ENCODE results near the gene COMTD1.
"Not testable (repeated sequence)": the region's sequence is repeated elsewhere in the genome, so short reads cannot be mapped to it uniquely, and the experiment has no call there.

Gene COMTD1

DNA sequence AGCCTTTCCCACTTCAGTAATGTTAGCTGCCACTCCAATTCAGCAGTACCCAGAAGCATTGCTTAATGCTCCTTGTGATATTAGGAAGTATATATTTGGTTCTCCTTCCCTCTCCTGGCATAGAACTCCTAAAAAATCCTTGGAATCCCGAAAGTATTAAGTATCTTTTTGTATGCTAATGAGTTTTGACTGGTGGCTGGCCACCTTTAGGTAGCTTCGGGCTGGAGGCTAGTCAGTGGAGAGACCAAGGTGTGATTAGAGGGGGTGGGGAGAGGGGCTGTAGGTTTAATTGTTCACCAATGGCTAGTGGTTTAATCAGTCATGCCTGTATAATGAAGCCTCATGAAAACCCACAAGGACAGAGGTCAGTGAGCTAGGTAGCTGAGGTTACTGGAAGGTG lies 12.2 kb downstream of the COMTD1 start:
- DNase-seq (ENCODE audit: low read depth) = no peak

DNA sequence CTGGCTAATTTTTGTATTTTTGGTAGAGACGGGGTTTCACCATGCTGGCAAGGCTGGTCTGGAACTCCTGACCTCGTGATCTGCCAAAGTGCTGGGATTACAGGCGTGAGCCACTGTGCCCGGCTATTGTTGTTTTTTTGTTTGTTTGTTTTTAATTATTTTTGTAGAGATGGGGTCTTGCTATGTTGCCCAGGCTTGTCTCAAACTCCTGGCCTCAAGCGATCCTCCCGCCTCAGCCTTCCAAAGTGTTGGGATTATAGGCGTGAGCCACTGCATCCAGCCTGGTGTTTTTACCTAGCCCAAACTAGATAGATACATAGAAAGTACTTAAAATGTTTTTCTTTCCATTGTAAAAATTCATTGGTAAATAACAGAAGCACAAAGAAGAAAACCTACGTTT lies 14.3 kb downstream of the COMTD1 start:
- not testable (repeated sequence) for DNase-seq (ENCODE audit: low read depth)

DNA sequence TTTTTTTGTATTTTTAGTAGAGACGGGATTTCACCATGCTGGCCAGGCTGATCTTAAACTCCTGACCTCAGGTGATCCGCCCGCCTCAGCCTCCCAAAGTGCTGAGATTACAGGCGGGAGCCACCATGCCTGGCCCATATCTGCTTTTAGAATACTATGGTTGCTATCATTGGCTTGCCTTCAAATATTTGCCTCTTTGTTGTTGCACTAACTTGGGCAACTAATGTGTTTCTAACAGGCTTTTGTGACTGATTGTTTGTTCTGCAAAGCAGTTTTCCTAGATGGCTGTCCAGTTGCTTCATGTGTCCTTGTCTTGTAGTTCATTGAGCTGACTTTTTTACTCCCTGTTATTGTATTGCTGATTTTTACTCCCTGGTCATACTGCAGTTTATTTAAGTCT lies 15.5 kb downstream of the COMTD1 start:
- no peak for DNase-seq (ENCODE audit: low read depth)

DNA sequence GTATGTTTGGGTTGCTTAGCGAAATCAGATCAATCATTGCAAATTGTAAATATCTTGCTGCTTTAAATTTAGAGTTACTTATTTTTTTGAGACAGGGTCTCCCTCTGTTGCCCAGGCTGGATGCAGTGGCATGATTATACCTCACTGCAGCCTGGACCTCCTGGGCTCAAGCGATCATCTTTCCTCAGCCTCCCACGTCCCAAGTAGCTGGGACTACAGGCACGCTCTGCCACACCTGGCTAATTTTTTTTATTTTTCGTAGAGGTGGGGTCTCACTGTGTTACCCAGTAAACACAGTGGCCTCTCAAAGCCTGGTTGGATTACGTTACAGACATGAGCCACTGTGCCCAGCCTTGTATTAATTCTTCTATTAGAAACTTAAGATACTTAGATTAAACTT lies 23.4 kb downstream of the COMTD1 start:
- DNase-seq (ENCODE audit: low read depth) = no peak

DNA sequence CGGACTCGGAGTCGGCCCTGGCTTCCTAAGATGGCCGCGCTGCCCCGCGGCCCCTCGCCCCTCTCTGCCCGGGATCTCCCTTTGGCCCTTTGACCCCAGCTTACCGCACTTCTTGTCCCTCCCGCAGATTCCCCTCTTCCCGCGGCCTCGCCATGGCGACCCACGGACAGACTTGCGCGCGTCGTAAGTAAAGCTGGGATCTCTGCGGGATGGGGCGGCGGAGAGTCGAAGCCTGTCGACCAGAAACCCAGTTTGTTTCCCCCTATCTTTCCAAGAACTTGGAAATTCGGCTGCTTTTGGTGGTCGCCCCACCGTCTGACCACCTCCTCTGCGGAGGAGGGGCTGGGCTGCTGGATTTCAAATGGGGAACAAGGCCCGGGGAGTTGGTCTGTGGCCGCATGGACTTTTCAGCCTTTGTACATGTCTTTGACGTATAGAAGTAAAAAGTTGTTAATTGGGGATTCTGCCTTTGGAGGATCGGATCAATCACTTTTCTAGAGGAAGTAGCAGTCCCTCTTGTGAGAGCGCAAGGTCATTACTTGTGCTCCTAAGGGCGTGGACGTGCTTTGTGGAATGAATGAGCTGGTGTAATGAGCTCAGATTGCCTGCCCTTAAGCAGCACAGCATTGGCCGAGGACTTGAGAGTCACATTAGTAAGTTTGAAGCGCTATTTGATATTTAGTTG lies 24.6 kb downstream of the COMTD1 start:
- no peak for DNase-seq (ENCODE audit: low read depth)

DNA sequence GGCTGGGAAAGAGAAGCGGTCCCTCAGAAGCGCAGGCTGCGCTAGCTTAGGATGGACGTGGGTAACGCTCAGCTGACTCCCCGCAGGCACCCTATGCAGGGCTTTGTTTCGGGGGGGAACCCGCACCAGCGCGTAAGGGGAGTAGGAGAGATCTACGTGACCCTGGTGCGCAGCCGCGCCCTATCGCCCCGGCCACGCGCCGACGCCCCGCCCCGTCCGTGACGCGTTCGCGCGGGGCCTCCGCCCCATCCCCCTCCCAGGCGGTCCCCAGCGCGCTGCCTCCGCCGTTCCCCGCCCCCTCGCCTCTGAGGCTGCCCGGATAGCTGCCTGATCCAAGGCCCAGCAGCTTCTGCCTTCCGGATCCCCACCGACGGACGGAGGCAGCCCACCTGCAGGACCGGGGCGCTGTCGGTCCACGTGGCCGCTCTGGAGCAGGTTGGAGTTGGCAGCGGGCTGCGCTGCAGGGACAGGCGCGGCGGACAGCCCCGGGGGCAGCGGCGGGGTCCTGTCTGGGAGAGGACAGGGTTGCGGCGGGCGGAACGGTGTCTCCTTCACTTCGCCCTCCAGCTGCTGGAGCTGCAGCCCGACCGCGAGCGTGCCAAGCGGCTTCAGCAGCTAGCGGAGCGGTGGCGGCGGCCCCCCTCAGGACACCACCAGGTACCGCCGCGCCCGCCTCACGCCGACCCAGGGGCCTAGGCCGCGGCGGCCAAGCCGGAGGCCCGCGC lies 25.3 kb downstream of the COMTD1 start, which contains the start of gene VDAC2:
Gene VDAC2 (plus strand): TSS at position 515 of the 725 bp plus-strand sequence. CDS start 363 bp downstream, outside the sequence.
- DNase-seq (ENCODE audit: low read depth) = peak; percentile 95

DNA sequence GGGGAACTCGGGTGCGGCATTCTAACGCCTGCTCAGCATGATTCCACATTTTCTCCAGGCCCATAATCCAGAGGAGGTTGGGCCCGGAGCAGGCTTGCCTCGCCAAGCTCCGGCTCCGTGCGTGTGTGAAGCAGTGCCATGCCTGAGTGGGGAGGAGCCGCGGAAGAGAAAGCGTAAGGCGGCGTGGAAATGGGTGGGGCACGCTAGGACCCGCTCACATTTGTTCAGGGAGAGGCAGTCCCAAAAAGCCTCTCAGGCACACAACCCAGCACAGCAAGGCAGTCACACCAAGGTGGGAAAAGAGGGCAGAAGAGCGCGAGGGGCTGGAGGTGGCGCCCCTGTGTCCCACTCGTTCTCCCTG lies 25.9 kb downstream of the COMTD1 start:
- DNase-seq (ENCODE audit: low read depth) = peak; percentile 64

DNA sequence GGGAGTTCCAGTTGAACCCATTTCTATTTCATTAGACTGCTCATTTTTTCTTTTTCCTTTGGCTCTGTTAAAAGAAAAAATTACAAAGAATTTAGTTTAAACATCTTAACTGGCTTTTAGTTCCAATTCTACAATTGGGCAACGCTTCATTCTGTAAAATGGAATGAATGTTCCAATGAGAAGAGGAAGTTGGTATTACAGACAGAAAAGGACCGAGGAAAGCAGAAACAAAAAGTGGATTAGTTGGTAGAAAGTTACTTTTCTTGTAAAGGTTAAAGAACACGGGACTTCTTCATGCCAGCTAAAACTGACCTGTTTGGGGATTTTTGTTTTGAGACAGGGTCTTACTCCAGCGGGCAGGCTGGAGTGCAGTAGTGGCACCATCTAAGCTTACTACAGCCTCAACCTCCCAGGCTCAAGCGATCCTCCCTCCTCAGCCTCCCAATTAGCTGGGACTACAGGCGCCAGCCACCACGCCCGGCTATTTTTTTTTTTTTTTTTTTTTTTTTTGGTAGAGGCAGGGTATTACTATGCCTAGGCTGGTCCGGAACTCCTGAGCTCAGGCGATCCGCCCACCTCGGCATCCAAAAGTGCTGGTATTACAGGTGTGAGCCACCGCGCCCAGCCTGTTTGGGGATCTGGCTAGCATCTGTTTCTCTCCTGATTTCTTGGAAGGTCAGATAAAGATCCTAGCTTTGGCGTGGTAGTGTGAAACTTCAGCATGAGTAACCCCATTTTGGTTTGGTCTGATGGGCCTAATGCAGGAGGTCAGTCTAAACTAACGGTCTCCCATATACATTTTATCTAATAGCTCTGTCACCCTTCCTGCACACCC lies 26.5 kb downstream of the COMTD1 start:
- no peak for DNase-seq (ENCODE audit: low read depth)

DNA sequence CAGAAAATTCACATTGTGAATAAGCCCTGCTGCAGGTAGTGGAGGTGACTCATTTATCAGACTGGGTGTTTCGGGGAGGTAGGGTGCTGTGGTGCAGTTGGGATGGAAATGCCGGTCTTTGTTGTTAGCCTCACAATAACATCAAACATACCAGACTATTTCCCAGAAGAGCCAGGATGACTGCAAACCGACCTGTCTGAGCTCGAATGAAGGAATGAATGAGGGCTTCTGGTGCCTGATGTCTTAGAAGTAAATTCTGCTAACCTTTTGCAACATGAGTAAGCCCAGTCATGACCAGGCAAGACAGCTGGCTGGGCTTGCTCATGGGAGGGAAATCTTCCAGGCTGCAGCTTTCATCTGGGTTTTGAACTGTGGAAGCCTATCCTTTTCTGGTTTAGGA lies 27.6 kb downstream of the COMTD1 start:
- no peak for DNase-seq (ENCODE audit: low read depth)

DNA sequence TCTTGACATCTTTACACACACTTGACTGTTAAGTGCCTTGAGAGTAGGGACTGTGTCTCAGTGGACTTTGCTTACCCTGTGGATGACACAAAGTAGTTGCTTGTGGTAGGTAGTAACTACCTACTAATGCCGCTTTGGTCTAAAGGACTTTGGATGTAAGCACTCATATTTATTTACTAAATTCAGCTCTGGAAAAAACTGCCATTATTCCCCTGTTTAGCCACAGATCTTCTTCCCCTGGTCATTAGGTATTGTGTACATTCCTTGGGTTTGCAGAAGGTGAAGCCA lies 28.0 kb downstream of the COMTD1 start:
- no peak for DNase-seq (ENCODE audit: low read depth)

DNA sequence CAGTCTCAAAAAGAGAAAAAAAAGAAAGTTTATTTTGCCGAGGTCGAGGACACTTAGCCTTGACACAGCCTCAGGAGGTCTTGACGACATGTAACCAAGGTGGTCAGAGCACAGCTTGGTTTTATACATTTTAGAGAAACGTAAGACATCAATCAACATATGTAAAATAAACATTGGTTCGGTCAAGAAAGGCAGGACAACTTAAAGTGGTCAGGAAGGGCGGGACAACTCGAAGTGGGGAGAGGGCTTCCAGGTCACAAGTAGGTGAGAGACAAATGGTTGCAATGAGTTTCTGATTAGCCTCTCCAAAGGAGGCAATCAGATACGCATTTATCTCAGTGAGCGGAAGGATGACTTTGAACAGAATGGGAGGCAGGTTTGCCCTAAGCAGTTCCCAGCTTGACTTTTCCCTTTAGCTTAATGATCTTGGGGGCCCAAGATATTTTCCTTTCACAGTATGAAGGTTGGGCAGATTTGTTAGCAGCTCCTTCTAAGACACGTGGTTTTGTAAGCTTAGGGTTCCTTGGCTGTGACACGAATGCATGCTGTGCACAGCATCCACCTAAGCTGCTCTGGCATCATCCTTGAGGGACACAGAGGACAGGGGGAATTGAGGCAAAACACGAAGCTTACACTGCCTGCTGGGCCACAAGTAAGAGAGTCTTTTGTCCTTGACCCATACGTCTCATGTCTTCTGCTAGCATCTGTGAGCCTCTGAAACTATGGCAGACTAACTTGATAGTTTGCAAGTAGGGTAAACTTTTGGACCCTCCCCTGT lies 28.5 kb downstream of the COMTD1 start:
- DNase-seq (ENCODE audit: low read depth) = no peak

DNA sequence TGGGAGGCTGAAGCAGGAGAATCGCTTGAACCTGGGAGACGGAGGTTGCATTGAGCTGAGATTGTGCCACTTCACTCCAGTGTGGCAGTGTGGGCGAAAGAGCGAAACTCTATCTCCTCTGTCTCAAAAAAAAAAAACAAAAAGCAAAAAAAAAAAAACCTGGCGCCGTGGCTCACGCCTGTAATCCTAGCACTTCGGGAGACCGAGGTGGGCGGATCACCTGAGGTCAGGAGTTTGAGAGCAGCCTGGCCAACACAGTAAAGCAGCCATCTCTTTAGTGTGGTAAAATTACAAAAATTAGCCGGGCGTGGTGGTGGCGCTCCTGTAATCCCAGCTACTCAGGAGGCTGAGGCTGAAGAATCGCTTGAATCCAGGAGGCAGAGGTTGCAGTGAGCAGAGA lies 29.1 kb downstream of the COMTD1 start:
- DNase-seq (ENCODE audit: low read depth) = not testable (repeated sequence)

DNA sequence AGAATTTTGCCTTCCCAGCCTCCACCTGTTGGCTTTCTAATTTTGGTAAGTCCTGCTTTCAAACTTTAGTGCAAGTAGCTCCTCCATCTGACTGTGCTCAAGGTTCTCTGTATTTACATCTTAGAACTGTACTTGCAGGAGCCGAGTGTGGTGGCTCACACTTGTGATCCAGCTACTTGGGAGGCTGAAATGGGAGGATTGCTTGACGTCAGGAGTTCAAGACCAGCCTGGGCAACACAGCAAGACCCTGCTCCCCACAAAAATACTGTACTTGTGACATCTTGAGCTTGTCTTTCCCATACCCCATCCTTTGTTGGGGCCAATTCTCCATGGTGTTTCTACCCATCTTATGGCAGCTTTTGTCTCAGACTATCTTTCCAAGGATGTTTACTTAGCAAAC lies 29.8 kb downstream of the COMTD1 start:
- DNase-seq (ENCODE audit: low read depth) = no peak

DNA sequence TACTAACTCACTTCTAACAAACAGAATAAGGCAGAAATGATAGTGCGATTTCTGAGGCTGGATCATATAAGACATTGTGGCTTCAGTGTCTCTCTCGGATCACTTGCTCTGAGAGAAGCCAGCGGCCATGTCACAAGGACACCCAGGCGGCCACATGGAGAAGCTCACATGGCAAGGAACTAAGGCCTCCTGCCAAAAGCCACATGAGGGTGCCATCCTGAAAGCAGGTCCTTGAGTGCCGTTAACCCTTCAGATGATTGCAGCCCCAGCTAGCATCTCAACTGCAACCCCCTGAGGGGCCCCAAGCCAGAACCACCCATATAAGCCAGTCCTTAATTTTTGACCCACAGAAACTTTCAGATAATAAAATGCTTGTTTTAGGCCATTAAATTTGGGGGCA lies 32.0 kb downstream of the COMTD1 start:
- DNase-seq (ENCODE audit: low read depth) = no peak

DNA sequence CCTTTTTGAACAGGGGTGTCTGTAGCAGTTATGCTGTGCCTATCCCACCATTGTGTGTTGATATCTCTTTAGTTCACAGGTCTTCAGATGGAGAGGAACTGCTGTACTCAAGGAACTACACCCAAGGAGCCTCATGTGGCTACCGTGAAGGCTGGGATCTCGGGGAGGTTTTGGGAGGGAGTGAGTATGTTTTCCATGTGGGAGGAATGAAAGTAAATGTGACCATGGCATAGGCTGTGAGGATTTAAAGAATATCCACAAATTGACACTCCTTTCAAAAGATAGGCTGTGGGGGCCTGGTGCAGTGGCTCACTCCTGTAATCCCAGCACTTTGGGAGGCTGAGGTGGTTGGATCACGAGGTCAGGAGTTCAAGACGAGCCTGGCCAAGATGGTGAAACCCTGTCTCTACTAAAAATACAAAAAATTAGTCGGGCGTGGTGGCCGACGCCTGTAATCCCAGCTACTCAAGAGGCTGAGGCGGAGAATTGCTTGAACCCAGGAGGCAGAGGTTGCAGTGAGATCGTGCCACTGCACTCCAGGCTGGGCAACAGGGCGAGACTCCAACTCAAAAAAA lies 32.6 kb downstream of the COMTD1 start:
- not testable (repeated sequence) for DNase-seq (ENCODE audit: low read depth)

DNA sequence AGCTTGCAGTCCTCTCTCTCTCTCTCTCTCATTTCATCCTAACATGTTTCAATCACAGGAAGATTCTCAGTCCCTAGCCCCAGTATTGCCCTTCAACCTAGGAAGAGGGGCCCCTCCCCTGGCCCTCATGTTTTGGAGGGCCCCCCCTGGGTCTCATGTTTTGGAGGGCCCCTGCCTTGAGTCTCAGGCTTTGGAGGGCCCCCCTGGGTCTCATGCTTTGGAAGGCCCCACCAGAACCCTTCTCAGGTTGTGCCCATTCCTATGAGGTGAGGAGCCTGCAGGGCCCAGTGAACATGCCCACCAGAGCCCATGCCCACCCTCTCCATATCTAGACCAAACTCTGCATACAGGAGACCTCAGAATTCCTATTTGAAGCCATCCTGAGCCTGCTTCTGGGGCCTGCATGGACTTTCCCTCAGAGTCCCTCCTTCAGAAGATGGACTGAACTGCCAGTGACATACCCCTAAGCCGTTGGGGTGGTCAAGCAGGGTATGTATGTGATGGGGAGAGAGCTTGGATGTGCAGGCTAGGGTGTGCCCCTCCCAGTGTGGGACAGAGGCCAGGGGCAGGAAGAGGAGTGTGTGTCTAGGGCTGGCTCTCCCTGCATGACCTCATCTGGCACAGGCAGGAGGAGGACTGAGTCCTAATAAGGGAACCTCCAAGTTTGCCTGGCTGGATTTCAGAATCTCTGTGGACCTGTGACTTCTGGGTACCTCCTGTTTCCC lies 33.3 kb downstream of the COMTD1 start:
- DNase-seq (ENCODE audit: low read depth) = no peak

DNA sequence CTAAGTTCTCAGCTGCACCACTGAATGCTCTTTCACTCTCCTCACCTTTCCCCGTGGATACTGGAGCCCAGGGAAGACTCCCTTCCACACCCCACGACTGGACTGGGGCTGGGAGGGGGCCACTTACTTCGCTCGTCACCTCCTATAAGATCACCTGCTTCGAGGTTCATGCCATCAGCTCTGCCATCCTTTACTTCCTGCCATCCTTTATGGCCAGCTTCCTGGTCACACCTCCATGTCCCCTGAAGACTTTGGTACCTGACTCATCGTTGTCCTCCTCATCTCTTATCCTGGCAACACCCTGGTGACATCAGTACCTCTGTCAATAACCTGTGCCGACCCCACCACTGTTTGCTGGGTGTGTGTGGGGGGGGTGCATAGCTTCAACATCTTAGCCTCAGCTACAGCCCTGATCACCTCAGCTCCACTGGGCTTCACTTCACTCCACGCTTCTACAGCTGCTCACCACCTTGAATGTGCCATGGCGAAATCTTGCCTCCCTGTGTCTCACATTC lies 33.9 kb downstream of the COMTD1 start:
- DNase-seq (ENCODE audit: low read depth) = no peak

DNA sequence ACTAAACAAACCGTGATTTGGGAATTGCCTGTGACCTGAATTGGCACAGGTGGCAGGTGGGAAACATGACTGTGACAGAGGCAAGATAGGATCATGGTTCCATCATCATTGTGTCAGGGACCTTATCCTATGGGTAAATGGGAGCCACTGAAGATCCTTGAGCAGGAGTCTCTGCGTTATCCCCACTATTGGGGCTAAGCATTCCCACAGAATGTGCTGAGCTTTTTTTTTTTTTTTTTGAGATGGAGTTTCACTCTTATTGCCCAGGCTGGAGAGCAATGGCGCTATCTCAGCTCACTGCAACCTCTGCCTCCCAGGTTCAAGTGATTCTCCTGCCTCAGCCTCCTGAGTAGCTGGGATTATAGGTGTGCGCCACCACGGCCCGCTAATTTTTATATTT lies 35.8 kb downstream of the COMTD1 start:
- DNase-seq (ENCODE audit: low read depth) = not testable (repeated sequence)

DNA sequence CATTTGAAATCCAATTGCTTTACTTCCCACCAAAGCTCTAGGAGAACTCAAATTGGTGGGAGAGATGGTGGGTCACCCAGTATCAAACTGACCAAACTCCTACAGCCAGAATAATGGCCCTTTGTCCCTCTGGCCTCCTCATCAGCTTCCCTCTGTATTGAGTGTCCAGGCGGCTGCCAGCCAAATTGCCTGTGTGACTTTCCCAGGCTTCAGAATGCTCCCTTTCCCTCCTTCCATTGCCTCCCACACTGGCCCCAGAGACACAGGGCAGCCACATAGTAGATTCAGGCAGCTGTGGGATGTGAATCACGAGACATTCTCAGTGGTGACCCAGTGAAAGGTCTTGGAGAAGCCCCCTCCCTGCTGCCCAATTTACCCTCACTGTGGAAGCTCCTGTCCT lies 37.9 kb downstream of the COMTD1 start:
- no peak for DNase-seq (ENCODE audit: low read depth)

DNA sequence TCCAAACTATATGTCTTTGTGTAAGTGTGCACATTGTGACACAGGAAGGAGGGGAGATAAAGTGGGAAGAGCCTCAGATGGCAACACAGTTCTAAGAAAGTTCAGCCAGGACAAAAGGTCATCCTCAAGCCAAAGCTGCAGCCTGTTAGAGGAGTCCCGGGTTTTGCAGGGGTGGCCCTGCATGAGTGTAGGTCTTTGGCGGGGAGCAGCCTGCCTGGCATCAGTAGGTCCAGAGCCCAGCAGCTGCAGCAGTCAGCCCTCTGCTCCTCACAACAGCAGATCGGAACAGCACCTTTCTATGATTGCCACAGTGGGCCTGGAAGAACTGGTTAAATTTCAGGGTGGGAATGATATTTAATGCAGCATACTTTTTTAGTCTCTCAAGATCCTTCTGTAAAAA lies 38.7 kb downstream of the COMTD1 start:
- DNase-seq (ENCODE audit: low read depth) = no peak
